Measurements from ENCODE around the gene KCNJ6. TPM values are rescaled to one million over a fixed set of nuclear protein-coding genes. Genes with fewer than 3 reads are reported as not detected.
"Not testable (repeated sequence)": the region's sequence is repeated elsewhere in the genome, so short reads cannot be mapped to it uniquely, and the experiment has no call there.

The KCNJ6 gene
- polyA plus RNA-seq, 1 of the 3 experiments (the other 2 are of a cell fraction) = not detected

DNA sequence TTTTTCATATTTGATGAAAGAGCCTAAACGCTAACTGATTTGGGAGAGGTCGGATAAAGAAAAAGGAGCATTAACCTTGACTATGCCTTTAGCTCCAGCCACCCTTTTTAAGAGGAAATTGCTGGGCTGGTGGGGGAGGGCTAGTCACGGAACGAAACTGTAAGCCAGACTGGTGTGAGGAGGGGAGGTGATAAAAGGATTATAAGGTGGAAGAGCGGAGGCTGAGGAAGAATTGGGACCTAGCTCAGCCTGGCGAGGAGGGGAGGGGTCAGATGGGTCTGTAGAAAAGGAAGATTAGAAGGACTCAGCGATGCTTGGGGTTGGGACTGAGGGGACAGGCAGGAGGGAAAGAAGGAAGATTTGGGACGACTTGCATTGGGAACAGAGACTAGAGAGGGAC lies 325.4 kb downstream of the KCNJ6 start:
- H3K36me3 ChIP-seq (replicated peaks in 1 of 2; ENCODE audit: control insufficient read depth in 1 of 2, insufficient read depth in 2 of 2, low read length in 1 of 2); H4K20me1 ChIP-seq (ENCODE audit: insufficient read depth); H2AFZ ChIP-seq (ENCODE audit: low read depth); H3K79me2 ChIP-seq (ENCODE audit: insufficient read depth); H3K4me2 ChIP-seq; H3K9me3 ChIP-seq; H3K9me2 ChIP-seq; H3K27ac ChIP-seq (ENCODE audit: low read depth in 2 of 2, low read length in 1 of 2); DNase-seq; H3F3A ChIP-seq (replicated peaks; ENCODE audit: insufficient read depth); H3K9ac ChIP-seq; POLR2A ChIA-PET; H3K27me3 ChIP-seq (ENCODE audit: insufficient read depth); H3K4me1 ChIP-seq (ENCODE audit: control insufficient read depth in 1 of 2, insufficient read depth in 2 of 2, low read depth in 1 of 2, low read length in 1 of 2); CTCF ChIA-PET; H3K4me3 ChIP-seq (ENCODE audit: low read depth in 2 of 2, low read length in 1 of 2): not testable (repeated sequence)
- WGBS (ENCODE audit: low lambda C conversion rate) = 70% methylated on average over 8 of the region's 8 CpGs

DNA sequence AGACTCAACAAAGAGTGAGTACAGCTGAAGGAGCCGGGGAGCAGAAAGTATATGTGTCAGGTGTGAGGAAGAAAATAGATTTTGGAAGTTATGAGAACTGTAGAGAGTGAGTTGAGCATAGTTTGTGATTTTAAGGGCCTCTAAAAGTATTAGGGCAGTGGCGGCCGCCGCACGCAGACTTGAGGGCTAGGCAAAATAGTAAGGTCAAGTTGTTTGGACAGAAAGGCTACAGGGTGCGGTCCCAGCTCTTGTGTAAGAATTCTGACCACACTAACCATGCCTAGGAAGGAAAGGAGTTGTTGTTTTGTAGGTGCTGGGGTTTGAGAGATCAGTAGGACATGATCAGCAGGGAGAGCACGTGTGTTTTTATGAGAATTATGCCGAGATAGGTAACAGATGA lies 327.6 kb downstream of the KCNJ6 start:
- H4K20me1 ChIP-seq (ENCODE audit: insufficient read depth); CTCF ChIA-PET; POLR2A ChIA-PET; H3K27me3 ChIP-seq (ENCODE audit: insufficient read depth); H3K4me3 ChIP-seq (ENCODE audit: low read depth in 2 of 2, low read length in 1 of 2); H3K9me3 ChIP-seq; H3K4me1 ChIP-seq (ENCODE audit: control insufficient read depth in 1 of 2, insufficient read depth in 2 of 2, low read depth in 1 of 2, low read length in 1 of 2); DNase-seq; H3K4me2 ChIP-seq; H3K9me2 ChIP-seq; H3K79me2 ChIP-seq (ENCODE audit: insufficient read depth); H3K36me3 ChIP-seq (replicated peaks in 1 of 2; ENCODE audit: control insufficient read depth in 1 of 2, insufficient read depth in 2 of 2, low read length in 1 of 2); H3F3A ChIP-seq (replicated peaks; ENCODE audit: insufficient read depth); H3K9ac ChIP-seq; H2AFZ ChIP-seq (ENCODE audit: low read depth); H3K27ac ChIP-seq (ENCODE audit: low read depth in 2 of 2, low read length in 1 of 2): not testable (repeated sequence)
- WGBS (ENCODE audit: low lambda C conversion rate) = 60% methylated on average over 8 of the region's 8 CpGs

DNA sequence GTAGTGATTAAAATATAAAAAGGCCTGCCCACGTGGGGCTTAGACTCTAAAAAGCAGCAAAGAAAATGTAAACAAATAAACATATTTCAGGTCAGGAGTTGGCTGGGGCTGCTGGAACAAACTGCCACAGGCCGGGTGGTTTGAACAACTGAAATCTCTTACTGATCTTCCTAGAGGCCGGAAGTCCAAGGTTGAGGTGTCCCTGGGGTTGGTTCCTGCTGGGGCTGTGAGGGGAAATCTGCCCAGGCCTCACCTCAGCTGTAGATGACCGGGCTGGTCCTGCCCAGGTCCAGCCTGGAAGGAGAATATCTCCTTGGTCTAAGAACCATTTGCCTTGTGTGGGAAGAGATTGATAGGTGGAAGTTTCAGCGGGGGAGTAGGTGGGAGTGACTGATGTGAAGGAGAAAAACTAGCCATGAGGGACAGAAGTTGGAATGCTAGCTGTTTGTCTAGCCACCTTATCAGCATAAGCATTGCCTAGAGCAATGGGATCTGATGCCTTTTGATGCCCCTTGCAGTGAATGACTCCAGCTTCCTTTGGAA lies 328.6 kb downstream of the KCNJ6 start:
- no peaks in the 10 kb centered on the region for H3F3A ChIP-seq (replicated peaks; ENCODE audit: insufficient read depth)
- TF ChIP-seq, protein P1, sequence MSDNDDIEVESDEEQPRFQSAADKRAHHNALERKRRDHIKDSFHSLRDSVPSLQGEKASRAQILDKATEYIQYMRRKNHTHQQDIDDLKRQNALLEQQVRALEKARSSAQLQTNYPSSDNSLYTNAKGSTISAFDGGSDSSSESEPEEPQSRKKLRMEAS (IDR thresholded peaks at IDR 0.05; ENCODE audit: low read depth) = no peak
- TF ChIP-seq FOSL2 (IDR thresholded peaks at IDR 0.05; ENCODE audit: borderline replicate concordance, low read depth) (no peak), EZH2phosphoT487 (IDR thresholded peaks at IDR 0.05; ENCODE audit: borderline replicate concordance, low read depth) (no peak), NFIC (IDR thresholded peaks at IDR 0.05; ENCODE audit: borderline replicate concordance) (no peak), YY1 (IDR thresholded peaks at IDR 0.05; ENCODE audit: low read depth) (no peak), TEAD4 (IDR thresholded peaks at IDR 0.05; ENCODE audit: borderline replicate concordance, insufficient read depth) (no peak), RXRA (IDR thresholded peaks at IDR 0.05; ENCODE audit: borderline replicate concordance, low read depth) (no peak), ELF1 (IDR thresholded peaks at IDR 0.05) (no peak), TAF1 (IDR thresholded peaks at IDR 0.05; ENCODE audit: borderline replicate concordance, low read depth, low read length) (no peak), NRF1 (IDR thresholded peaks at IDR 0.05; ENCODE audit: low read depth, low read length) (no peak)
- TF ChIP-seq, protein P2, sequence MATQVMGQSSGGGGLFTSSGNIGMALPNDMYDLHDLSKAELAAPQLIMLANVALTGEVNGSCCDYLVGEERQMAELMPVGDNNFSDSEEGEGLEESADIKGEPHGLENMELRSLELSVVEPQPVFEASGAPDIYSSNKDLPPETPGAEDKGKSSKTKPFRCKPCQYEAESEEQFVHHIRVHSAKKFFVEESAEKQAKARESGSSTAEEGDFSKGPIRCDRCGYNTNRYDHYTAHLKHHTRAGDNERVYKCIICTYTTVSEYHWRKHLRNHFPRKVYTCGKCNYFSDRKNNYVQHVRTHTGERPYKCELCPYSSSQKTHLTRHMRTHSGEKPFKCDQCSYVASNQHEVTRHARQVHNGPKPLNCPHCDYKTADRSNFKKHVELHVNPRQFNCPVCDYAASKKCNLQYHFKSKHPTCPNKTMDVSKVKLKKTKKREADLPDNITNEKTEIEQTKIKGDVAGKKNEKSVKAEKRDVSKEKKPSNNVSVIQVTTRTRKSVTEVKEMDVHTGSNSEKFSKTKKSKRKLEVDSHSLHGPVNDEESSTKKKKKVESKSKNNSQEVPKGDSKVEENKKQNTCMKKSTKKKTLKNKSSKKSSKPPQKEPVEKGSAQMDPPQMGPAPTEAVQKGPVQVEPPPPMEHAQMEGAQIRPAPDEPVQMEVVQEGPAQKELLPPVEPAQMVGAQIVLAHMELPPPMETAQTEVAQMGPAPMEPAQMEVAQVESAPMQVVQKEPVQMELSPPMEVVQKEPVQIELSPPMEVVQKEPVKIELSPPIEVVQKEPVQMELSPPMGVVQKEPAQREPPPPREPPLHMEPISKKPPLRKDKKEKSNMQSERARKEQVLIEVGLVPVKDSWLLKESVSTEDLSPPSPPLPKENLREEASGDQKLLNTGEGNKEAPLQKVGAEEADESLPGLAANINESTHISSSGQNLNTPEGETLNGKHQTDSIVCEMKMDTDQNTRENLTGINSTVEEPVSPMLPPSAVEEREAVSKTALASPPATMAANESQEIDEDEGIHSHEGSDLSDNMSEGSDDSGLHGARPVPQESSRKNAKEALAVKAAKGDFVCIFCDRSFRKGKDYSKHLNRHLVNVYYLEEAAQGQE (IDR thresholded peaks at IDR 0.05; ENCODE audit: low read depth, low read length) = no peak
- 53% methylated on average over 5 of the region's 5 CpGs for WGBS (ENCODE audit: low lambda C conversion rate)
- no peaks in the 10 kb centered on the region for H3K9me2 ChIP-seq
- no peaks in the 10 kb centered on the region for H4K20me1 ChIP-seq (ENCODE audit: insufficient read depth)
- H3K79me2 ChIP-seq (ENCODE audit: insufficient read depth) = no peaks in the 10 kb centered on the region
- ChIA-PET CTCF (no interaction called here), POLR2A (no interaction called here)
- no peaks in the 10 kb centered on the region for H3K36me3 ChIP-seq (replicated peaks in 1 of 2; ENCODE audit: control insufficient read depth in 1 of 2, insufficient read depth in 2 of 2, low read length in 1 of 2)
- no peak overlapping the region for H3K27ac ChIP-seq (ENCODE audit: low read depth in 2 of 2, low read length in 1 of 2)
- H3K4me2 ChIP-seq = no peak overlapping the region
- no peak for DNase-seq
- H3K4me1 ChIP-seq (ENCODE audit: control insufficient read depth in 1 of 2, insufficient read depth in 2 of 2, low read depth in 1 of 2, low read length in 1 of 2) = no peaks in the 10 kb centered on the region
- H3K4me3 ChIP-seq (ENCODE audit: low read depth in 2 of 2, low read length in 1 of 2) = no peak overlapping the region
- no peaks in the 10 kb centered on the region for H3K27me3 ChIP-seq (ENCODE audit: insufficient read depth)
- H2AFZ ChIP-seq (ENCODE audit: low read depth) = no peak overlapping the region
- no peaks in the 10 kb centered on the region for H3K9me3 ChIP-seq
- no peak overlapping the region for H3K9ac ChIP-seq
